Stomach (tissue), 4 donors: ENCODE measurements around the gene RRAS.

Experiments
- POLR2A ChIP-seq, 4 donors: fragments of 450-650 bp; IDR thresholded peaks; one replicate each; pipeline ENCODE4 v1.6.1; 2016; ENCODE audit warnings: antibody characterized with exemption in 4 of 4, control low read depth in 2 of 4, mild to moderate bottlenecking in 1 of 4, moderate library complexity in 1 of 4
- POLR2AphosphoS5 ChIP-seq, 3 donors: sonication (generic); formaldehyde crosslinking; IDR thresholded peaks; one replicate each; pipeline ENCODE4 v1.6.1; 2016; ENCODE audit warnings: antibody characterized with exemption in 3 of 3
- TF ChIP-seq, protein P1 (sequence below), 7 experiments: fragments of 450-650 bp in 4 of 7; fragments of 200-600 bp in 3 of 7; sonication (generic) in 3 of 7; IDR thresholded peaks; one replicate each; pipeline ENCODE4 v1.5.1; 2016 to 2019; ENCODE audit warnings: antibody characterized with exemption in 7 of 7, control low read depth in 2 of 7, mild to moderate bottlenecking in 1 of 7

- TF ChIP-seq, protein P1, sequence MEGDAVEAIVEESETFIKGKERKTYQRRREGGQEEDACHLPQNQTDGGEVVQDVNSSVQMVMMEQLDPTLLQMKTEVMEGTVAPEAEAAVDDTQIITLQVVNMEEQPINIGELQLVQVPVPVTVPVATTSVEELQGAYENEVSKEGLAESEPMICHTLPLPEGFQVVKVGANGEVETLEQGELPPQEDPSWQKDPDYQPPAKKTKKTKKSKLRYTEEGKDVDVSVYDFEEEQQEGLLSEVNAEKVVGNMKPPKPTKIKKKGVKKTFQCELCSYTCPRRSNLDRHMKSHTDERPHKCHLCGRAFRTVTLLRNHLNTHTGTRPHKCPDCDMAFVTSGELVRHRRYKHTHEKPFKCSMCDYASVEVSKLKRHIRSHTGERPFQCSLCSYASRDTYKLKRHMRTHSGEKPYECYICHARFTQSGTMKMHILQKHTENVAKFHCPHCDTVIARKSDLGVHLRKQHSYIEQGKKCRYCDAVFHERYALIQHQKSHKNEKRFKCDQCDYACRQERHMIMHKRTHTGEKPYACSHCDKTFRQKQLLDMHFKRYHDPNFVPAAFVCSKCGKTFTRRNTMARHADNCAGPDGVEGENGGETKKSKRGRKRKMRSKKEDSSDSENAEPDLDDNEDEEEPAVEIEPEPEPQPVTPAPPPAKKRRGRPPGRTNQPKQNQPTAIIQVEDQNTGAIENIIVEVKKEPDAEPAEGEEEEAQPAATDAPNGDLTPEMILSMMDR (IDR thresholded peaks at IDR 0.05), result no peak
- no peak for TF ChIP-seq POLR2AphosphoS5 (IDR thresholded peaks at IDR 0.05)
- no peak for TF ChIP-seq POLR2A (IDR thresholded peaks at IDR 0.05)
Observed at GRCh38 chr19:49642492-49643035, 2.6 kb upstream of the RRAS start.
